Activated CD8-positive, alpha-beta T cell treated with anti-CD3 and anti-CD28 coated beads, Interleukin-2, amount 10 ng/mL, durations not matched to agents 7 days and 5 days (primary cell): Measurements from ENCODE around the gene CEP162. TPM values are rescaled to one million over a fixed set of nuclear protein-coding genes. Genes with fewer than 3 reads are reported as not detected.

Source experiments
- ATAC-seq: fragments of 150-1000 bp; cut with Tn5 transposase; one replicate; pipeline ENCODE4 v1.10.0; 2021; ENCODE audit warnings: moderate library complexity
- CTCF ChIA-PET: fragments of 350-600 bp; sonication (Branson Sonifier 250); formaldehyde crosslinking; loops from one replicate; lab custom pipeline; 2021; ENCODE audit warnings: antibody characterized with exemption; lab: Charles Lee
- POLR2A ChIA-PET: fragments of 350-600 bp; sonication (Branson Sonifier 250); formaldehyde crosslinking; loops from one replicate; lab custom pipeline; 2021; ENCODE audit warnings: antibody characterized with exemption; lab: Charles Lee
- DNase-seq: peaks from one replicate; pipeline ENCODE4 v3.0.0-alpha.2; 2020
- H3K27ac Mint-ChIP-seq: one replicate; pipeline ENCODE4 v1.8.0; 2021; ENCODE audit warnings: mild to moderate bottlenecking, mixed read lengths
- H3K27me3 Mint-ChIP-seq: one replicate; pipeline ENCODE4 v1.8.0; 2021; ENCODE audit warnings: low read depth, mixed read lengths
- H3K36me3 Mint-ChIP-seq: one replicate; pipeline ENCODE4 v1.8.0; 2021; ENCODE audit warnings: low read depth, mixed read lengths
- H3K4me1 Mint-ChIP-seq: one replicate; pipeline ENCODE4 v1.8.0; 2021; ENCODE audit warnings: low read depth, mixed read lengths
- H3K4me3 Mint-ChIP-seq: one replicate; pipeline ENCODE4 v1.8.0; 2021; ENCODE audit warnings: mild to moderate bottlenecking, mixed read lengths
- H3K9me3 Mint-ChIP-seq: one replicate; pipeline ENCODE4 v1.8.0; 2022; ENCODE audit warnings: mixed read lengths; ENCODE audit not compliant: insufficient read depth
- total RNA-seq, 2 experiments: library from RNA; stranded (reverse); gene quantifications; one replicate each; pipeline ENCODE4 v1.2.3, GENCODE V29; 2021

Gene CEP162
- total RNA-seq, 2 experiments from 2014 or later: 7.7 to 8.5 TPM

DNA sequence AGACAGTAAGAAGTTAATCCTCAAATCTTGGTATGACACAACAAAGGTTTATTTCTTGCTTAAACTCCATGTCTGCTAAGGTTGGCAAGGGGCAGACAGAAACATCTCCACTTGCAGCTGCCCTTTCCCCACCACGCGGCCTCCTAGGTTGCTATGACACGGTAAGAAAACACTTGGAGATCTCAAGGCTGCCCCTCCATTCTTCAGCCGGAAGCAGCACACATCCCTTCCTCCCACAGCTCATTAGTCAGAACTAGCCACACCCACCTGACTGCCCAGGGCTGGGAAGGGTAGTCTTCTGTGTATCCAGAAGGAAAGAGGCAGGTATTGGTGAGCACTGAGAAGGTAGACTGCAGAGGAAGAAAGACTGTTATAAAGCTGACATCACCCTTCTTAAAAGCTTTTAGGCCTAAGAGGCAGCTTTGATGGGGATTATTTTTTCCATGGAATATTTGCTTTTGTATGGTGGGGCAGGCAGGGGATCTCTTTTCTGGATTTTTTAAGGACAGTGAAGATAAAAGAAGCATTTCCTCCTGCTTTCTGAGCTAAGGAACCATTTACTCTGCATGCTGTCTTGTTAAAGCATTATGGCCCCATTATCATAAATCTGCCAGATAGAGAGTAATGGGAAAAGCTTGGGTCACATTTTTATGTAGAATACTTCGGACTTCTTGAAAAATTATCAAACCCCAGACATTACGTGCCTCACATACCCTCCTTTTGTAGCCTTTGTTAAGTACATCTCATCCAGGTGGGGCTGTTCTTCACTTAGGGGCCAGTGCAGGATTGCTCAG lies 152.3 kb downstream of the CEP162 start:
- no peaks in the 10 kb centered on the region for H3K36me3 Mint-ChIP-seq
- no peaks in the 10 kb centered on the region for H3K4me1 Mint-ChIP-seq
- no peak overlapping the region for H3K4me3 Mint-ChIP-seq
- DNase-seq (no peak), ATAC-seq (no peak)
- H3K27me3 Mint-ChIP-seq: no peaks in the 10 kb centered on the region
- ChIA-PET POLR2A (no interaction called here), CTCF (no interaction called here)
- H3K27ac Mint-ChIP-seq: no peak overlapping the region
- no peaks in the 10 kb centered on the region for H3K9me3 Mint-ChIP-seq

Other genes starting within 250 kb of the CEP162 start
- not detected for gene MRAP2, start 193.9 kb downstream of the CEP162 start, total RNA-seq